DOHH2 (cell line): ENCODE results near the gene SMAP1.

Source experiments
- EZH2phosphoT487 ChIP-seq: fragments of 200-600 bp; sonication (generic); IDR thresholded peaks from 2 replicates; pipeline ENCODE4 v1.6.1; 2017; ENCODE audit warnings: borderline replicate concordance, mild to moderate bottlenecking, antibody characterized with exemption, low read length, moderate library complexity, mixed read lengths
- TF ChIP-seq, protein P1 (sequence below): fragments of 200-600 bp; sonication (generic); IDR thresholded peaks from one replicate; pipeline ENCODE4 v1.5.1; 2014; ENCODE audit warnings: antibody characterized with exemption, mild to moderate bottlenecking, low read depth, low read length; ENCODE audit not compliant: poor library complexity, severe bottlenecking

DNA sequence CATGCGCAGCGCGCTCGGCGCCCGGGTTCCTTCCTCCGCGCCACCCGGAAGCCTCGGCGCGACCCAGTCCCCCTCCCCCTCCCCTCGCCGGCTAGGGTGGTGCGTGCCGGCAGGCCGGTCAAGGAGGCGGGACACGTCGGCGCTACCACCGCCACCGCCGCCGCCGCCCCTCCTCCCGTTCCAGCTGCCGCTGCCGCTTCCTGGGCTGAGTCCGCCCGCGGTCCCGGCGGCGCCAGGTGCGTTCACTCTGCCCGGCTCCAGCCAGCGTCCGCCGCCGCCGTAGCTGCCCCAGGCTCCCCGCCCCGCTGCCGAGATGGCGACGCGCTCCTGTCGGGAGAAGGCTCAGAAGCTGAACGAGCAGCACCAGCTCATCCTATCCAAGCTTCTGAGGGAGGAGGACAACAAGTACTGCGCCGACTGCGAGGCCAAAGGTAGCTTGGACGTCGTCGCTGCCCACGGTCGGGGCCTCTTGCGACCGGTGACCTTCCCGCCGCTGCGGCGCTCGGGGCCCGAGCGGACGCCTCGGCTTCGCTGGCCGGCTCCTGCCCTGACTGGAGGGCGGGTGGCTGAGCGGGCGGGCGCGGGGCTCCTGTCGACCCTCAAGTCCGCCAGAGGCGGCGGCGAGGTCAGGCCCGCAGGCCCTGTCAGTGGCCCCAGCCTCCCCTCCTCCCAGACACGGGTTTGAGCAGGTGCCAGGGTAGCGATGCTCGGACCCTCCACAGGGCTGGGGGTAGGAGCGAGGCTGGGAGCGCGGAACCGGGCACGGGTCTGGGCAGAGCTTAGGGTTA lies at the start of gene SMAP1:
- TF ChIP-seq, protein P1, sequence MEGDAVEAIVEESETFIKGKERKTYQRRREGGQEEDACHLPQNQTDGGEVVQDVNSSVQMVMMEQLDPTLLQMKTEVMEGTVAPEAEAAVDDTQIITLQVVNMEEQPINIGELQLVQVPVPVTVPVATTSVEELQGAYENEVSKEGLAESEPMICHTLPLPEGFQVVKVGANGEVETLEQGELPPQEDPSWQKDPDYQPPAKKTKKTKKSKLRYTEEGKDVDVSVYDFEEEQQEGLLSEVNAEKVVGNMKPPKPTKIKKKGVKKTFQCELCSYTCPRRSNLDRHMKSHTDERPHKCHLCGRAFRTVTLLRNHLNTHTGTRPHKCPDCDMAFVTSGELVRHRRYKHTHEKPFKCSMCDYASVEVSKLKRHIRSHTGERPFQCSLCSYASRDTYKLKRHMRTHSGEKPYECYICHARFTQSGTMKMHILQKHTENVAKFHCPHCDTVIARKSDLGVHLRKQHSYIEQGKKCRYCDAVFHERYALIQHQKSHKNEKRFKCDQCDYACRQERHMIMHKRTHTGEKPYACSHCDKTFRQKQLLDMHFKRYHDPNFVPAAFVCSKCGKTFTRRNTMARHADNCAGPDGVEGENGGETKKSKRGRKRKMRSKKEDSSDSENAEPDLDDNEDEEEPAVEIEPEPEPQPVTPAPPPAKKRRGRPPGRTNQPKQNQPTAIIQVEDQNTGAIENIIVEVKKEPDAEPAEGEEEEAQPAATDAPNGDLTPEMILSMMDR, result no peak
- TF ChIP-seq EZH2phosphoT487, result no peak
